ENCODE measurements around the gene ANKRD66.

The ANKRD66 gene

DNA sequence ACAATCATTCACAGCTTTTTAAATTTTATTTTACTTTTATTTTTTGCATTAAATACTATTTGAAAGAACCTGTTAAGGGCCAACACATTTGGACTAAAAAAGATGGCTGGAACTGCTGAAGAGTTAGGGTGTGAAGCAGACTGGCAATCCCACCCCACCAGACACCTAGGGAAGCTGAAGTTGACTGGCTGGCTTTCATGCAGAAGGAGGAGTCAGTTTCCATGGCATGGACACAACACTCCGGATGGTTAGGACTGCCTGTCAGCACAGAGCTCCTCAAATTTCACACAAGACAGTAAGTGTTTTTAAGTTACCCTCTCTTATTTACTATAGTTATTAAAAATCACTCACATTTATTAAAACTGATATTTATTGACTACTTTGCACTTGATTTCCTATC, at the start of gene ANKRD66:
Gene ANKRD66, plus strand, starts transcription at position 238 of the 400 bp plus-strand sequence. CDS start 5,016 bp downstream, outside the sequence.
- no peak for DNase-seq (ENCODE audit: low read depth)
- H3K4me3 ChIP-seq (ENCODE audit: low read depth, low read length): no peak within 1 kb of the TSS
- TF ChIP-seq, protein P1, sequence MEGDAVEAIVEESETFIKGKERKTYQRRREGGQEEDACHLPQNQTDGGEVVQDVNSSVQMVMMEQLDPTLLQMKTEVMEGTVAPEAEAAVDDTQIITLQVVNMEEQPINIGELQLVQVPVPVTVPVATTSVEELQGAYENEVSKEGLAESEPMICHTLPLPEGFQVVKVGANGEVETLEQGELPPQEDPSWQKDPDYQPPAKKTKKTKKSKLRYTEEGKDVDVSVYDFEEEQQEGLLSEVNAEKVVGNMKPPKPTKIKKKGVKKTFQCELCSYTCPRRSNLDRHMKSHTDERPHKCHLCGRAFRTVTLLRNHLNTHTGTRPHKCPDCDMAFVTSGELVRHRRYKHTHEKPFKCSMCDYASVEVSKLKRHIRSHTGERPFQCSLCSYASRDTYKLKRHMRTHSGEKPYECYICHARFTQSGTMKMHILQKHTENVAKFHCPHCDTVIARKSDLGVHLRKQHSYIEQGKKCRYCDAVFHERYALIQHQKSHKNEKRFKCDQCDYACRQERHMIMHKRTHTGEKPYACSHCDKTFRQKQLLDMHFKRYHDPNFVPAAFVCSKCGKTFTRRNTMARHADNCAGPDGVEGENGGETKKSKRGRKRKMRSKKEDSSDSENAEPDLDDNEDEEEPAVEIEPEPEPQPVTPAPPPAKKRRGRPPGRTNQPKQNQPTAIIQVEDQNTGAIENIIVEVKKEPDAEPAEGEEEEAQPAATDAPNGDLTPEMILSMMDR (IDR thresholded peaks at IDR 0.05; ENCODE audit: low read depth, low read length, missing control alignments): no peak

DNA sequence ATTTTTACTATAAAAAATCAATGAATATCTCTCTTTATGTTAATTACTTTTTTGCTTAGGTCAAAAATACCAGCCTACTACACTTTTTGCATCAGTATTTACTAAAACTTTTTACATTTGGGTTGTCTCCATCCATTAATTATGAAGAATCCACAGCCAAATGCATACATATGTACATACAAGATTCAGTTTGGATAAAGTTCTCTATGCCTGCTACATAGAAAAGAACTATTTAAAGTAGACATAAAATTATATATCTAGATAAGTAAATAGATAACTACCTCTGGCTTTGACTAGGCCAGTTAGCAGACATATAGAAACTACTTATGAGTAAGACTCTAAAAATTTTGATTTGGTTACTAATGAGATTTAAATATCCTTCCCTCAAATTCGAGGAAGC, 46.8 kb upstream of the ANKRD66 start:
- DNase-seq (ENCODE audit: low read depth): no peak
- TF ChIP-seq, protein P1 (IDR thresholded peaks at IDR 0.05; ENCODE audit: low read depth, low read length, missing control alignments): no peak

DNA sequence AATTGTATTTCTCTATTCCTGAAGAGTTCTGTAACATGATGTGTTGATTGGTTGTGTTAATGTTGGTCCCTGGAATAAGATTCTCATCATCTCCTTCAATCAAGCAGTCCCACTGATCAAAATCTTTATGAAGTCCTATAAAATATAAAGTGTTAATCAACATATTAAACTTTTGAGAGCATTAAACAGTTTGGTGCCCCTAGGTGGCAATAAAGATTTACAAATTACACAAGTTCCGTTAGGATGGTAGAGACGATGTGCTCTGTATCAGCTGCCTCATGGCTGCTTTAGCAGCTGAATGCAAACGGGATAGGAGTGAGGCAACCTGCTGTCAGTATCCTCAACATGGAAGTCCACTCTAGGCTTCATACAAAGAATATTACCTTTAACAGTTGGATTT, 42.2 kb upstream of the ANKRD66 start:
- DNase-seq (ENCODE audit: low read depth): no peak
- H3K4me3 ChIP-seq (ENCODE audit: low read depth, low read length): no peak overlapping the region
- TF ChIP-seq, protein P1 (IDR thresholded peaks at IDR 0.05; ENCODE audit: low read depth, low read length, missing control alignments): no peak

More for the DNA sequence above, 46.8 kb upstream of the ANKRD66 start:
- no peak overlapping the region for H3K4me3 ChIP-seq (ENCODE audit: low read depth, low read length)

DNA sequence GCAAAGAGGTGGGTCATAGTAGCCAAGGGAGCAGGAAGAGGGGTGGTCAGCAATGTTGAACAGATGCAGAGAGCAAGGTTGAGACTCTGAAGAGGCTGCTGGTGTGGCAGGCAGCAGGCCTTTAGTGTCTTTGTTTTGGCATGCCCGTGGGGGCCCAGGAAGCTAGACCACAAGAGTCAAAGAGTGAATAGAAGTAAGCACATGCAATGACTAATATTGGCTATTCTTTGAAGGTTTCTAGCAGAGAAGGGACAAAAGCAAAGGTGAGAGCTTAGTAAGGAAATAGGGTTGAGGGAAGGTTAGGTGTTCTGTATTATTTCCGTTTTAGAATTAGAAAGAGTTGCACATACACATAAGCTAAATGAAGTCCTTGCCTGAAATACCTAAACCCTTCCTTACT, 40.3 kb upstream of the ANKRD66 start:
- TF ChIP-seq, protein P1 (IDR thresholded peaks at IDR 0.05; ENCODE audit: low read depth, low read length, missing control alignments): no peak
- no peak for DNase-seq (ENCODE audit: low read depth)
- H3K4me3 ChIP-seq (ENCODE audit: low read depth, low read length): no peak overlapping the region

DNA sequence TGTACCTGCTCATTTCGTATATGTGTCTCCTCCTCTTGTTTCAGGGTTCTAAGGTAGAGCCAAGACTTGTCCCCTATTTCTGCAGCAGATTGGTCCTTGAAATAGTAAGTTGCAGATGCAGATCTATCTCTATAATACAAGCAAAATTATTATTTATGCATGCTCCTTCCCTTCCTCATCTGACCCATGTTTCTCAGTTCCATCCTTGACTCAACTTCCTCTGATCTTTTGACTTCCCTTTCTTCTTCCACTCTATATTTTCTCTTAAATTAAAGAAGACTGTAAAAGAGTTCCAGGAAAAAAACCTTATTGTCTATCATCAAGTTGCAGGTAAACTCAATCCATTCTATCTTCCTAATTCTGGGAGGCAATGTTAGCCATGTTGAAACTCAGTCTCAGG, 35.2 kb upstream of the ANKRD66 start:
- TF ChIP-seq, protein P1 (IDR thresholded peaks at IDR 0.05; ENCODE audit: low read depth, low read length, missing control alignments): no peak
- H3K4me3 ChIP-seq (ENCODE audit: low read depth, low read length): no peak overlapping the region
- DNase-seq (ENCODE audit: low read depth): no peak

DNA sequence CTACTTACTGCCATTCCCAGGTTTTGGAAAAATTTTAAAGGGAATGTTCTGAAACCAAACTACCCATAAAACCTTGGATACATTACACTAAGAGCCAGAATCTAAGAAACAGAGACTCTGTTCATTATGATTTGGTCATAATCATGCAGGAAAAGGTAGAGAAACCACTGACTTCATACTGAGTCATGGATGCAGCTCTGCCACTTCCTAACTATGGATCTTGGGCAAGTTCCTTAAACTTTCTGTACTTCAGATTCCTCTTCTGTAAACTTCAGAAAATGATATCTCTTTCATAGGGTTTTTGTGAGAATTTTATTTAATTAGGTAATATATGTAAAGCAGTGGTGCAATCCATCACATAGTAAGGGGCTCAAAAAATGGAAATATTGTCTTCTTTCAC, 31.6 kb upstream of the ANKRD66 start:
- no peak for DNase-seq (ENCODE audit: low read depth)
- no peak overlapping the region for H3K4me3 ChIP-seq (ENCODE audit: low read depth, low read length)
- TF ChIP-seq, protein P1 (IDR thresholded peaks at IDR 0.05; ENCODE audit: low read depth, low read length, missing control alignments): no peak

DNA sequence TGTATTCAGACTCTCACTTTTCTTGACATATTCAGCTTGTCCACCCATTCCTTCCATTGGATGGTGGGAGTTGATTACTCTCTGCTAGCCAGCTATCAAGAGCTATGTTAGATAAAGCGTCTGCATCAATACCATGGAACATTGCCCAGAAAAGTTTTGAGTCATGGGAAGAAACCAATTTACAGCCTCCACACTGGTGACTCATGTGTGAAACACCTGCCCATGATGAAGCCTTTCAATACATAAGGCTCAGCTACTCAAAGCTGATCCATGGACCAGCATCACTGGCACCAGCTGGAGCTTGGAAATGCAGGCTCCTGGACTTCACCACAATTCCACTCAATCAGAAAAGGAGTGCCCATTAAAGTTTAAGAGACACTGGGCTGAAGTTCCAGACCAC, 27.6 kb upstream of the ANKRD66 start:
- H3K4me3 ChIP-seq (ENCODE audit: low read depth, low read length): no peak overlapping the region
- TF ChIP-seq, protein P1 (IDR thresholded peaks at IDR 0.05; ENCODE audit: low read depth, low read length, missing control alignments): no peak
- no peak for DNase-seq (ENCODE audit: low read depth)

Measured in GM12864 (cell line).